DOHH2 (cell line): ENCODE data around the gene CLASP2.

Experiments used
- EZH2phosphoT487 ChIP-seq: fragments of 200-600 bp; sonication (generic); IDR thresholded peaks from 2 replicates; pipeline ENCODE4 v1.6.1; 2017; ENCODE audit warnings: borderline replicate concordance, mild to moderate bottlenecking, antibody characterized with exemption, low read length, moderate library complexity, mixed read lengths
- TF ChIP-seq, protein P1 (sequence below): fragments of 200-600 bp; sonication (generic); IDR thresholded peaks from one replicate; pipeline ENCODE4 v1.5.1; 2014; ENCODE audit warnings: antibody characterized with exemption, mild to moderate bottlenecking, low read depth, low read length; ENCODE audit not compliant: poor library complexity, severe bottlenecking

DNA sequence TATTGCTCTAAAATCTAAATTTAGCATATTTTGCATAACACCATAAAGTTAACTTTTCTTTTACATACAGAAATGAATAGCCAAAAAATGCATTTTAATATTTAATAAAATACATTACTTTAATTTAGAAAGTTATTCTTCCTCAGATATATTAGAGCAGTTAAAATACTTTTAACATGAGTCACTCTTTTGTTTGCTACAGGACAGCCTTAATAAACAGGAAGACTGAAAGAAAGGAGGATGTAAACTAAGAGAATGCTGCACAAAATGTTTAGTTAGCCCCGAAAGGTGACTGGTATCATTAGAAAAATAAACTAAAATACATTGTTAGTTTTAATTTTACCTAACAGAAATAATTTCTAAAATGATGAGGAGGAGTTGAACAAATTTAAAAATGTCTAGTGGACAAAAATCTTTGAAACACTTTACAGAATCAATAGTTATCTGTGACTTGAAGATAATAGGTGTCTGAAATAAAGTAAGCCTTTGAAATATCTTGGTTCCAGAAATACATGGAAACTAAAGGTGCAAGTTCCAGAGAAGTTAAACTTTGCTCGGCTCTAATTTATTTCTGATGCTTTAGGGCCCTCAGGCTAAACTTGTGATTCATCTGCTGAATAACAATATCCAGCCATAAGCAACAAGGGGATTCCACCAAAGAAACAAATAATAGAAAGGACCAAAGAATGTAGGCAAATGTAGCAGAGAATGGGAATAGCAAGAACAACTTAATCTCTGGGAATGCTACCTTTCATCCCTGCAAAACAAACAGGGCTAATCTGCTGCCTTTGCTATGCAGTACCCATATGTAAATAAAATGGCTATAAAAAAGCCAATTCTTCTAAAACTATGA, 139.5 kb downstream of the CLASP2 start:
- TF ChIP-seq, protein P1, sequence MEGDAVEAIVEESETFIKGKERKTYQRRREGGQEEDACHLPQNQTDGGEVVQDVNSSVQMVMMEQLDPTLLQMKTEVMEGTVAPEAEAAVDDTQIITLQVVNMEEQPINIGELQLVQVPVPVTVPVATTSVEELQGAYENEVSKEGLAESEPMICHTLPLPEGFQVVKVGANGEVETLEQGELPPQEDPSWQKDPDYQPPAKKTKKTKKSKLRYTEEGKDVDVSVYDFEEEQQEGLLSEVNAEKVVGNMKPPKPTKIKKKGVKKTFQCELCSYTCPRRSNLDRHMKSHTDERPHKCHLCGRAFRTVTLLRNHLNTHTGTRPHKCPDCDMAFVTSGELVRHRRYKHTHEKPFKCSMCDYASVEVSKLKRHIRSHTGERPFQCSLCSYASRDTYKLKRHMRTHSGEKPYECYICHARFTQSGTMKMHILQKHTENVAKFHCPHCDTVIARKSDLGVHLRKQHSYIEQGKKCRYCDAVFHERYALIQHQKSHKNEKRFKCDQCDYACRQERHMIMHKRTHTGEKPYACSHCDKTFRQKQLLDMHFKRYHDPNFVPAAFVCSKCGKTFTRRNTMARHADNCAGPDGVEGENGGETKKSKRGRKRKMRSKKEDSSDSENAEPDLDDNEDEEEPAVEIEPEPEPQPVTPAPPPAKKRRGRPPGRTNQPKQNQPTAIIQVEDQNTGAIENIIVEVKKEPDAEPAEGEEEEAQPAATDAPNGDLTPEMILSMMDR: no peak
- TF ChIP-seq EZH2phosphoT487: no peak
